Measurements from ENCODE around the gene NALF2. TPM values are rescaled to one million over a fixed set of nuclear protein-coding genes. Genes with fewer than 3 reads are reported as not detected.

The NALF2 gene
- polyA plus RNA-seq, 1 experiment: not detected

DNA sequence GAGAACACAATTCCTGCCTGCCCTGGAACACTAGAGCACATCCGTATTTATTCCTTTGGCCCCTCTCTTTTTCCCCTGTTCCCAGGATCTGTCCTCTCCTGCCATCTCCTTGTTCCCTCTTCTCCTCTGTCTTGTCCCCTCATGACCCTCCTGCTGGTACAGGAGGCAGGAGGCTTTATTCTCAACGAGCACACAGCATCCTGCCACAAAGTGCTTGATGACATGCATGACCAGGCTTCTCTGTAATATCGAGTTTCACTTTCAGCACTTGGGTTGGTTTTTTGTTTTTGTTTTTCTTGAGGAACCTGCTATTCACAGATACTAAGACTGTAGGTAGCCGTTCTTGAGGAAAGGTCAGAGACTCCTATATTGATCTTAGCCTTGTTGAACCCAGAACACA is 35.3 kb downstream of the NALF2 start:
- DNase-seq (ENCODE audit: low read depth): no peak
- Histone ChIP-seq H3K27me3 (ENCODE audit: control insufficient read depth, insufficient read depth, low read length) (no peaks in the 10 kb centered on the region), H3K4me3 (ENCODE audit: low read depth, low read length) (no peak overlapping the region), H3K36me3 (ENCODE audit: control insufficient read depth, insufficient read depth, low read length) (no peaks in the 10 kb centered on the region)
- ChIA-PET CTCF (interaction anchor here (1.1 to 1.6 kb wide), 2 partner anchors 77 to 79 kb away, joined by 3 to 5 read pairs; partner anchors contain the start of gene EDA), POLR2A (no interaction called here)
- TF ChIP-seq, protein P1, sequence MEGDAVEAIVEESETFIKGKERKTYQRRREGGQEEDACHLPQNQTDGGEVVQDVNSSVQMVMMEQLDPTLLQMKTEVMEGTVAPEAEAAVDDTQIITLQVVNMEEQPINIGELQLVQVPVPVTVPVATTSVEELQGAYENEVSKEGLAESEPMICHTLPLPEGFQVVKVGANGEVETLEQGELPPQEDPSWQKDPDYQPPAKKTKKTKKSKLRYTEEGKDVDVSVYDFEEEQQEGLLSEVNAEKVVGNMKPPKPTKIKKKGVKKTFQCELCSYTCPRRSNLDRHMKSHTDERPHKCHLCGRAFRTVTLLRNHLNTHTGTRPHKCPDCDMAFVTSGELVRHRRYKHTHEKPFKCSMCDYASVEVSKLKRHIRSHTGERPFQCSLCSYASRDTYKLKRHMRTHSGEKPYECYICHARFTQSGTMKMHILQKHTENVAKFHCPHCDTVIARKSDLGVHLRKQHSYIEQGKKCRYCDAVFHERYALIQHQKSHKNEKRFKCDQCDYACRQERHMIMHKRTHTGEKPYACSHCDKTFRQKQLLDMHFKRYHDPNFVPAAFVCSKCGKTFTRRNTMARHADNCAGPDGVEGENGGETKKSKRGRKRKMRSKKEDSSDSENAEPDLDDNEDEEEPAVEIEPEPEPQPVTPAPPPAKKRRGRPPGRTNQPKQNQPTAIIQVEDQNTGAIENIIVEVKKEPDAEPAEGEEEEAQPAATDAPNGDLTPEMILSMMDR (IDR thresholded peaks at IDR 0.05; ENCODE audit: insufficient read depth, low read depth, low read length): no peak

DNA sequence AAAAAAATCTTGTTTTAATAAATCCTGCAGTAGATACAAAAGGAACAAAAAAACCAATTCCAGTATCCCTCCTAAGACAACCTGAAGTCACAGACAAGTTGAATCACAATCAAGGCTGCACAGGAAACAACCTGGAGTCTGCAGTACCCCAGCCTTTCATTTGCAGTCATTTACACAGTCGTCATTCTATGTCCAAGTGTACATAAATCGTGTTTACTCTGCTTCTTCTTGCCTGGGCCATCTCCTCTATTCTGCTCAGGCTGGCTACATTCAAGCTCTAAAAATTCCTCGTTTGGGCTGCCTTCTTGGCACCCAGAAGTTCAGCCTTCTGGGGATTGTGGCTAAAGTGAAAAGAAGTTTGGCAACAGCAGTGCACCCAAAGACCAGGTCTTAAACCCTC is 37.8 kb downstream of the NALF2 start:
- DNase-seq (ENCODE audit: low read depth): no peak
- Histone ChIP-seq H3K27me3 (ENCODE audit: control insufficient read depth, insufficient read depth, low read length) (no peaks in the 10 kb centered on the region), H3K4me3 (ENCODE audit: low read depth, low read length) (no peak overlapping the region), H3K36me3 (ENCODE audit: control insufficient read depth, insufficient read depth, low read length) (no peaks in the 10 kb centered on the region)
- CTCF ChIA-PET: no interaction called here
- TF ChIP-seq, protein P1 (IDR thresholded peaks at IDR 0.05; ENCODE audit: insufficient read depth, low read depth, low read length): no peak
- POLR2A ChIA-PET: no interaction called here

DNA sequence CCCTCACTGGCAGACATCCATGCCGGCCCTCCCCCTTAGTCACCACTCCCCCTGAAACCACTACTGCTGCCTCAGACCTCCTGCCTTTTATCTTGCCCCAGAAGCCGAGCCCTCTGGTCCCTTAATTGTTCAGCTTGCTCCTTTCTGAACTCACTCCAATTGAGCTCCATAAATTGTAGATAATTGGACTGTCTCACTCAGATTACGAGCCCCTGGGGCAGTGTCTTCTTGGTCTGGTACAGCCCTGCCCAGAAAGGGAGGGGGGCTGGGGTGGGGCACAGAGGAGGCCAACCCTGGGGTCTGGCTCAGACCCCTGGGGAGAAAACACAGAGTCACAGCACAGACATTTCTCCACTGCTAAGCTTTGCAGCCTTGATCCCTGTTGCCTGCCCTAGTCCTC is 39.4 kb downstream of the NALF2 start:
- Histone ChIP-seq H3K4me3 (ENCODE audit: low read depth, low read length) (no peak overlapping the region), H3K27me3 (ENCODE audit: control insufficient read depth, insufficient read depth, low read length) (no peaks in the 10 kb centered on the region), H3K36me3 (ENCODE audit: control insufficient read depth, insufficient read depth, low read length) (no peaks in the 10 kb centered on the region)
- TF ChIP-seq, protein P1 (IDR thresholded peaks at IDR 0.05; ENCODE audit: insufficient read depth, low read depth, low read length): no peak
- DNase-seq (ENCODE audit: low read depth): no peak
- ChIA-PET CTCF (no interaction called here), POLR2A (no interaction called here)

DNA sequence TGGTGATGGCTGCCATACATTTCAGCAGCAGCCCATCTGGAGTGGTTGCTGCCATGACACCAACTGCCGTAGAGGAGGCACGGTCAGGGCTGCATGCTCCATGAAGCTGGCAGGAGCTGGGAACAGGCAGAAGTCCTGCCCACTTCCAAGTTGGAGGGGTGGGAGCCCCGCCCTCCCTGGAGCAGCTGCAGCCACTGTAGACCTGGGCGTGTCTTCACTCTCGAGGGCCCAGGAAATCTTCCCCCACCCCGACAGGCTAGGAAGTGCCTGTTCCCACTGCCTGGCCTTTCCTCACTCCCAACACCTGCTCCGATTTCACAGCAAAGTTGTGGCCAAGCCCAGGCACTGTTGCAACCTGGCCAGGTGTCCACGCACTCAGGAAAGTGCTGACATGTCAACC is 42.3 kb downstream of the NALF2 start:
- Histone ChIP-seq H3K27me3 (ENCODE audit: control insufficient read depth, insufficient read depth, low read length) (no peaks in the 10 kb centered on the region), H3K36me3 (ENCODE audit: control insufficient read depth, insufficient read depth, low read length) (no peaks in the 10 kb centered on the region), H3K4me3 (ENCODE audit: low read depth, low read length) (no peak overlapping the region)
- TF ChIP-seq, protein P1 (IDR thresholded peaks at IDR 0.05; ENCODE audit: insufficient read depth, low read depth, low read length): no peak
- POLR2A ChIA-PET: no interaction called here
- CTCF ChIA-PET: no interaction called here
- no peak for DNase-seq (ENCODE audit: low read depth)

DNA sequence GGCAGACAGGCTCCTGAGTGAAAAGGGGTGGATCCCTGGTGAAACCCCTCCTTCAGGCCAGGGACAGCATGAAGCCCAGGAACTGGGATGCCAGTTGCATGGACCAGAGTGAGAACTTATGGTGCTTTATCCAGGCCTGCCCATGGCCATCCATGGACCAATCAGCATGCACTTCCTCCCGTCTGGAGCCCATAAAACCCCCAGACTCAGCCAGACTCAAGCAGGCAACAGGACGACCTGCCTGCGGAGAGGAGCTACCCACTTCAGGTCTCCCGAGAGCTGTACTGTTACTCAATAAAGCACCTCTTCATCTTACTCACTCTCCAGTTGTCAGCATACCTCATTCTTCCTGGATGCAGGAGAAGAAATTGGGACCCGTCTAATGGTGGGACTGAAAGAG is 42.9 kb downstream of the NALF2 start:
- TF ChIP-seq, protein P1 (IDR thresholded peaks at IDR 0.05; ENCODE audit: insufficient read depth, low read depth, low read length): no peak
- no peak for DNase-seq (ENCODE audit: low read depth)
- H3K36me3 ChIP-seq (ENCODE audit: control insufficient read depth, insufficient read depth, low read length): no peaks in the 10 kb centered on the region
- ChIA-PET POLR2A (no interaction called here), CTCF (no interaction called here)
- H3K4me3 ChIP-seq (ENCODE audit: low read depth, low read length): no peak overlapping the region
- H3K27me3 ChIP-seq (ENCODE audit: control insufficient read depth, insufficient read depth, low read length): no peaks in the 10 kb centered on the region

Measured in BJ (cell line).